ENCODE measurements around the gene DFFB.

DNA sequence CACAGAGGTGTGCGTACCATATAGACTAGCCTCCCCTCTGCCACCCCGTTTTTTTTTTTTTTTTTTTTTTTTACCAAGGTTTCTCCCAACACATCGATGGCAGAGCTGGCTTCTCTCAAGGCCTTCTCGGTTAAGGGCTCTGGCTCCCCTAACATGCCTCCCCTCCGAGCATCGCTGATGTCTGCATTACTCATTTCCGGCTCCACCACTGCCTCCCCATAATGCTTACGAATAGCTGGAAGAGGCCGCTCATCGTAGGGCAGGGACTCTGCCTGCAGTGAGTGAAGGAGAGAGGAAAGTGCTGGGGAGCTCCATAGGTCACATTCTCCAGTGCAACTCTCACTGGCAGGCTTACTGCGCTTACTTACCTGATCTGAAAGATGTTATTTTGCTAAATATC lies 20.9 kb upstream of the DFFB start:
- TF ChIP-seq YY1 (IDR thresholded peaks at IDR 0.05; ENCODE audit: insufficient read depth, insufficient read length): no peak
- no peak for TF ChIP-seq ZNF274 (IDR thresholded peaks at IDR 0.05; ENCODE audit: low read depth, low read length)

Measured in NT2/D1 (cell line).